ENCODE results near the gene PSMD3. TPM values are rescaled to one million over a fixed set of nuclear protein-coding genes. Genes with fewer than 3 reads are reported as not detected.

The PSMD3 gene
- total RNA-seq, 4 donors from 2014 or later: 106 to 154 (median 129) TPM

DNA sequence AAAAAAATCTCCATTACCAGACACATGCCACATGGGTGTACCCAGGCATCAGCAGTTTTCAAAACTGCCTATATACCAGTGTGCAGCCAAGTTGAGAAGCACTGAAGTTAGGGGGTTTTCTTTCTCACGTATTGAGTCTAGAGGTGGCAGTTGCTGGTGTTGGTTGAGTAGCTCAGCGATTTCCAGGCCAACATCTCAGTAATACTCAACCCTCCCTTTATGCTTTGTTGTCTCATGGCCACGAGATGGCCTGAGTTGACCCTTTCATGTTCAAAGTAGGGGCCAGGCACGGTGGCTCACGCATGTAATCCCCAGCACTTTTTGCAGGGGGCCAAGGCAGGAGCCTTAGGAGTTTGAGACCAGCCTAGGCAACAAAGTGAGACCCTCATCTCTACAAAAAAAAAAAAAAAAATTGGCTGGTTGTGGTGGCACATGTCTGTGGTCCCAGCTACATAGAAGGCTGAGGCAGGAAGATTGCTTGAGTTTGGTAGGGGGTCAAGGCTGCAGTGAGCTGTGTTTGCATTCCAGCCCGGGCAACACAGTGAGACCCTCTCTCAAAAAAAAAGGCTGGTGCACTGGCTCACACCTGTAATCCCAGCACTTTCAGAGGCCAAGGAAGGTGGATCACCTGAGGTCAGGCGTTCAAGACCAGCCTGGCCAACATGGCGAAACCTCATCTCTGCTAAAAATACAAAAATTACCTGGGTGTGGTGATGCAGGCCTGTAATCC is 42.3 kb upstream of the PSMD3 start:
- DNase-seq (ENCODE audit: low spot score in 2 of 2): no peak
- no peak overlapping the region for H3K4me3 ChIP-seq (ENCODE audit: low read depth, poor library complexity, severe bottlenecking)
- TF ChIP-seq, protein P1, sequence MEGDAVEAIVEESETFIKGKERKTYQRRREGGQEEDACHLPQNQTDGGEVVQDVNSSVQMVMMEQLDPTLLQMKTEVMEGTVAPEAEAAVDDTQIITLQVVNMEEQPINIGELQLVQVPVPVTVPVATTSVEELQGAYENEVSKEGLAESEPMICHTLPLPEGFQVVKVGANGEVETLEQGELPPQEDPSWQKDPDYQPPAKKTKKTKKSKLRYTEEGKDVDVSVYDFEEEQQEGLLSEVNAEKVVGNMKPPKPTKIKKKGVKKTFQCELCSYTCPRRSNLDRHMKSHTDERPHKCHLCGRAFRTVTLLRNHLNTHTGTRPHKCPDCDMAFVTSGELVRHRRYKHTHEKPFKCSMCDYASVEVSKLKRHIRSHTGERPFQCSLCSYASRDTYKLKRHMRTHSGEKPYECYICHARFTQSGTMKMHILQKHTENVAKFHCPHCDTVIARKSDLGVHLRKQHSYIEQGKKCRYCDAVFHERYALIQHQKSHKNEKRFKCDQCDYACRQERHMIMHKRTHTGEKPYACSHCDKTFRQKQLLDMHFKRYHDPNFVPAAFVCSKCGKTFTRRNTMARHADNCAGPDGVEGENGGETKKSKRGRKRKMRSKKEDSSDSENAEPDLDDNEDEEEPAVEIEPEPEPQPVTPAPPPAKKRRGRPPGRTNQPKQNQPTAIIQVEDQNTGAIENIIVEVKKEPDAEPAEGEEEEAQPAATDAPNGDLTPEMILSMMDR (IDR thresholded peaks at IDR 0.05): no peak
- no peak for TF ChIP-seq POLR2A (IDR thresholded peaks at IDR 0.05)
- WGBS, 2 donors: 77 to 90% methylated on average over 8 of the region's 8 CpGs
- intact Hi-C loops (cut with DNase I; ENCODE audit: low total_unique reads): no loop called here

DNA sequence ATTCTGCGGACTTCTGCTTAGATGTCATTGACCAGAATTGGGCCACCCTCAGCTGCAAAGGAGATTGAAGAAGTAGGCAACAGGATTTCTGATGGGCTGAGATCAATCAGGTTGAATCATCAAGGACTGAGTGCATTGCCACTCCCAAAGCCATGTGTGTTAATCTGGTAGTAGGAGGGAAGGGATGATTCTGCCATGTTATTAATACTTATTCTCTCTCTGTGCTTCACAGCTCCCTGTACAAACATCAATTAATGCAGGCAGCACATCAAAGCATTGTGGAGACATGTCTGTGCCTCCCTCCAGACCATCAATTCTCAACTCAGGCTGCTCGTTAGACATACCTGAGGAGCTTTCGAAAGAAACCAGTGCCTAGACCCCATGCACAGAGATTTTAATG is 41.5 kb upstream of the PSMD3 start:
- TF ChIP-seq, protein P1 (IDR thresholded peaks at IDR 0.05): no peak
- TF ChIP-seq POLR2A (IDR thresholded peaks at IDR 0.05): no peak
- intact Hi-C loops (cut with DNase I; ENCODE audit: low total_unique reads): no loop called here

DNA sequence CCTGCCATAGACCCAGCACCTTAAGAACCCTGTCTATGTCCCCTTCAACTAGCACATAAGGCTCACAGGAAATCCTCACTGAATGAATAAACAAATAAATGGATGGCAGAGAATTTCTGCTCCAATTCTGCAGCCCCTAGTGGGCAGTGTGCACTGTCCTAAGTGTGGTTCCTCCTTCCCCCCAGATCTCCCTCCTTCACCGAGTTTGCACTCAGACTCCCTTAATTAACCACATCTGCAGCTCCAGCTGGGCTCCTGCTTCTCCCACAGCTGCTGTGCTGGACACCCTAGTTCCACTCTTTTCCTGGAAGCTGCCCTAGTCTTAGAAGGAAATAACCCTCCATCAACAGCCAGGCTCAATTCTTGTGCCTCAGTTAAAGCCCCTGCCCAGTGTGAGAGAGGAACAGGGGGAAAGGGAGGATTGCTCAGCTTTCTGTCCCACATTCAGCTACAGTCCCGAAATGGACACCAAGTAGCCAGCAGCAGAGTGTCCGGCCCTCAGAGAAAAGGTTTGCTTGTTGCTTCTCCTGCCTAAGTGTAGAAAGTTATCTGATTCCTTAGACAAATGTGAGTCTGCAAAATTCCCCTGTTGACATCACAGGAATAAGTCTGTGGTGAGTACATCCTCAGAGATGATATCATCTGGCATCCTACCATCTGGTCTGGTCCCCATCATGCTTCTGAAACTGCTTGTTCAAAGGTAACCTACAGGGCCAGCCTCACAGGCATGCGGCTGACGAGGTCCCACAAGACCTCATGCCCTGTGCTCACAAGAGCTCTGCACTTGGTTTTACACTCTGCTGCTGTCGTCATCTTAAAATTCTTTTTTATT is 40.8 kb upstream of the PSMD3 start:
- intact Hi-C loops (cut with DNase I; ENCODE audit: low total_unique reads): no loop called here
- 45 to 48% methylated on average over 6 of the region's 6 CpGs for WGBS, 2 donors
- no peak for DNase-seq (ENCODE audit: low spot score in 2 of 2)
- TF ChIP-seq POLR2A (IDR thresholded peaks at IDR 0.05): no peak
- TF ChIP-seq, protein P1 (IDR thresholded peaks at IDR 0.05): no peak
- H3K4me3 ChIP-seq (ENCODE audit: low read depth, poor library complexity, severe bottlenecking): no peak overlapping the region

More for the DNA sequence above, 41.5 kb upstream of the PSMD3 start:
- H3K4me3 ChIP-seq (ENCODE audit: low read depth, poor library complexity, severe bottlenecking): no peak overlapping the region
- no peak for DNase-seq (ENCODE audit: low spot score in 2 of 2)
- WGBS, 2 donors: 75 to 85% methylated on average over 3 of the region's 3 CpGs

DNA sequence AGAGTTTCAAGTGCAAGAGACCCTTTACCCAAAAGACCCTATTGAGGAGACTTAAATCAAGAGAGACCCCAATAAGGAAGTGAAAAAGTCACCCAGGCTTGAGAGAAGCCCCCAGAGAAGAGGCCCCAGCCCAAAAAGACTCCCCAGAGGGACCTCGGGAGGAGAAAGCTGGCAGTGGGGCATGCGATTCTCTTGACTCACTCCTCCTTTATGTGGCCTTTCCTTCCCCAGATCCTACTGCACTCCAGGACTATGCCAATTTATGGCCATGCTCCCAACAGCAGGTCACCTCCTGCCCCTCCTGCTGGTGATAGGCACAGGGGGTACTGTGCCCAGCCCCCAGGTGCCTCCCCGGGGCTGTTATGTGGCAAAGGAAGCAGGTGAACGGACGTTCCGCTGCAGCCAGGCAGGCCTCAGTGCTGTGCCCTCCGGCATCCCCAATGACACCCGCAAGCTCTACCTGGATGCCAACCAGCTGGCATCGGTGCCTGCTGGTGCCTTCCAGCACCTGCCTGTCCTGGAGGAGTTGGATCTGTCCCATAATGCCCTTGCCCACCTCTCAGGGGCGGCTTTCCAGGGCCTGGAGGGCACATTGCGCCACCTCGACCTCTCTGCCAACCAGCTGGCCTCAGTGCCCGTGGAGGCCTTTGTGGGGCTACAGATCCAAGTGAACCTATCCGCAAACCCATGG is 36.8 kb upstream of the PSMD3 start:
- H3K4me3 ChIP-seq (ENCODE audit: low read depth, poor library complexity, severe bottlenecking): no peak overlapping the region
- no peak for DNase-seq (ENCODE audit: low spot score in 2 of 2)
- WGBS, 2 donors: 59 to 69% methylated on average over 14 of the region's 14 CpGs
- intact Hi-C loops (cut with DNase I; ENCODE audit: low total_unique reads): no loop called here
- TF ChIP-seq, protein P1 (IDR thresholded peaks at IDR 0.05): no peak
- no peak for TF ChIP-seq POLR2A (IDR thresholded peaks at IDR 0.05)

DNA sequence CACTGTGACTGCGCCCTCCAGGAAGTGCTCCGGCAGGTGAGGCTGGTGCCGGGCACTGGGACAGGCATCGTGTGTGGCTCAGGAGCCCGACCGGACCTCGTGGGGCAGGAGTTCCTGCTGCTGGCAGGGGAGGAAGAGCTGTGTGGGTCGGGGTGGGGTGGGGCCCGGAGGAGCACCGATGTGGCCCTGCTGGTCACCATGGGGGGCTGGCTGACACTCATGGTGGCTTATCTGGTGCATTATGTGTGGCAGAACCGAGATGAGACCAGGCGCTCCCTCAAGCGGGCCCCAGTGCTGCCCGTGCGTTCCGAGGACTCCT is 36.3 kb upstream of the PSMD3 start:
- no peak for TF ChIP-seq POLR2A (IDR thresholded peaks at IDR 0.05)
- TF ChIP-seq, protein P1 (IDR thresholded peaks at IDR 0.05): no peak
- WGBS, 2 donors: 71 to 83% methylated on average over 10 to 14 of the region's 16 CpGs

More for the DNA sequence above, 36.3 kb upstream of the PSMD3 start:
- H3K4me3 ChIP-seq (ENCODE audit: low read depth, poor library complexity, severe bottlenecking): no peak overlapping the region
- intact Hi-C loops (cut with DNase I; ENCODE audit: low total_unique reads): no loop called here
- DNase-seq (ENCODE audit: low spot score in 2 of 2): no peak
